Astrocyte of the spinal cord (primary cell): ENCODE results near the gene STH.

Source experiments
- DNase-seq: peaks from one replicate; pipeline ENCODE4 v3.0.0; 2011; ENCODE audit warnings: low read depth, low spot score
- H3K4me3 ChIP-seq: 2 replicates; pipeline ENCODE4 v1.5.1; 2011; ENCODE audit warnings: low read depth, mild to moderate bottlenecking, low read length, moderate library complexity
- CTCF ChIP-seq: IDR thresholded peaks from 2 replicates; pipeline ENCODE4 v1.5.1; 2012; ENCODE audit warnings: low read depth, mild to moderate bottlenecking, low read length, inconsistent platforms
- in situ Hi-C: cut with HindIII; loops from 2 replicates; pipeline ENCODE4 v1.10.0; 2017; ENCODE audit warnings: low sequenced_read_pairs

The STH gene

GRCh38 chr17:45989759-45990158 lies 9.3 kb upstream of the STH start:
- no peak for DNase-seq
- in situ Hi-C loops, result no loop called here
- TF ChIP-seq CTCF, result no peak
- no peak overlapping the region for H3K4me3 ChIP-seq

- in situ Hi-C loops, result no loop called here
- H3K4me3 ChIP-seq, result no peak overlapping the region
- TF ChIP-seq CTCF, result peak; percentile 5
- DNase-seq, result no peak
Observed at GRCh38 chr17:45990886-45991285, 8.2 kb upstream of the STH start.

- DNase-seq, result no peak
- in situ Hi-C loops, result no loop called here
- H3K4me3 ChIP-seq, result no peak overlapping the region
- no peak for TF ChIP-seq CTCF
Observed at GRCh38 chr17:45991341-45991740, 7.7 kb upstream of the STH start.

GRCh38 chr17:45992175-45992574 lies 6.9 kb upstream of the STH start:
- no peak for TF ChIP-seq CTCF
- in situ Hi-C loops, result no loop called here
- H3K4me3 ChIP-seq, result no peak overlapping the region
- no peak for DNase-seq

GRCh38 chr17:45992904-45993303 lies 6.1 kb upstream of the STH start:
- H3K4me3 ChIP-seq, result no peak overlapping the region
- no peak for DNase-seq
- in situ Hi-C loops, result no loop called here
- no peak for TF ChIP-seq CTCF

- no peak for DNase-seq
- no peak for TF ChIP-seq CTCF
- H3K4me3 ChIP-seq, result no peak overlapping the region
- in situ Hi-C loops, result no loop called here
Observed at GRCh38 chr17:45993962-45994627, 5.0 kb upstream of the STH start.
